IMR-90 (cell line): ENCODE results near the gene PKHD1. TPM values are rescaled to one million over a fixed set of nuclear protein-coding genes. Genes with fewer than 3 reads are reported as not detected.

ENCODE experiments used
- ATAC-seq: fragments of 200-7000 bp; cut with Tn5 transposase; 2 replicates; pipeline ENCODE4 v1.9.1; 2020; ENCODE audit warnings: low read depth, mild to moderate bottlenecking, moderate library complexity
- BruUV-seq: library from RNA; stranded (reverse); fragments of 400-500 nt; replicated peaks from 2 replicates; lab custom pipeline; 2021; lab: Mats Ljungman, UMichigan
- CTCF ChIA-PET: fragments of 300-600 bp; formaldehyde crosslinking; extraction: SDS; loops from one replicate; lab custom pipeline; 2021; ENCODE audit warnings: antibody characterized with exemption; lab: Yijun Ruan, JAX
- POLR2A ChIA-PET: fragments of 300-600 bp; sonication (Branson Sonifier 250); formaldehyde crosslinking; loops from one replicate; lab custom pipeline; 2022; ENCODE audit warnings: antibody characterized with exemption; ENCODE audit not compliant: unreplicated experiment; lab: Charles Lee
- DNase-seq: peaks from one replicate; pipeline ENCODE4 v3.0.0; 2013
- H2AFZ ChIP-seq: replicated peaks from 2 replicates; pipeline ENCODE3; 2013; ENCODE audit warnings: low read length, mild to moderate bottlenecking; ENCODE audit not compliant: poor library complexity
- H2AK5ac ChIP-seq: 2 replicates; pipeline ENCODE4 v1.6.1; 2013; ENCODE audit warnings: low read depth, low read length, inconsistent platforms
- H2AK9ac ChIP-seq: replicated peaks from 2 replicates; pipeline ENCODE3; 2013; ENCODE audit warnings: mild to moderate bottlenecking, low read depth, low read length, moderate library complexity; ENCODE audit not compliant: poor library complexity
- H2BK120ac ChIP-seq: 2 replicates; pipeline ENCODE4 v1.6.1; 2013; ENCODE audit warnings: low read depth, low read length, inconsistent platforms
- H2BK15ac ChIP-seq: 3 replicates; pipeline ENCODE4 v1.6.1; 2013; ENCODE audit warnings: low read depth, low read length, inconsistent platforms
- H2BK20ac ChIP-seq: 2 replicates; pipeline ENCODE4 v1.6.1; 2013; ENCODE audit warnings: low read depth, mild to moderate bottlenecking, inconsistent platforms, low read length, moderate library complexity
- H2BK5ac ChIP-seq: 2 replicates; pipeline ENCODE4 v1.6.1; 2013; ENCODE audit warnings: mild to moderate bottlenecking, low read depth, low read length, inconsistent platforms; ENCODE audit not compliant: poor library complexity, severe bottlenecking
- H3K14ac ChIP-seq: replicated peaks from 2 replicates; pipeline ENCODE4 v1.6.1; 2013; ENCODE audit warnings: low read depth, low read length, inconsistent platforms
- H3K18ac ChIP-seq: 2 replicates; pipeline ENCODE4 v1.6.1; 2013; ENCODE audit warnings: low read depth, low read length, control low read depth
- H3K23ac ChIP-seq: 2 replicates; pipeline ENCODE4 v1.6.1; 2013; ENCODE audit warnings: low read depth, low read length, inconsistent platforms
- H3K27ac ChIP-seq: 2 replicates; pipeline ENCODE4 v1.5.1; 2013; ENCODE audit warnings: mild to moderate bottlenecking, control low read depth, low read length; ENCODE audit not compliant: insufficient read depth
- H3K27me3 ChIP-seq: 2 replicates; pipeline ENCODE4 v1.6.1; 2013; ENCODE audit warnings: low read length; ENCODE audit not compliant: control insufficient read depth, insufficient read depth
- H3K36me3 ChIP-seq: 2 replicates; pipeline ENCODE4 v1.6.1; 2013; ENCODE audit warnings: low read length, mixed read lengths; ENCODE audit not compliant: control insufficient read depth, insufficient read depth
- H3K4ac ChIP-seq: 2 replicates; pipeline ENCODE4 v1.6.1; 2013; ENCODE audit warnings: low read depth, low read length, inconsistent platforms
- H3K4me1 ChIP-seq: 2 replicates; pipeline ENCODE4 v1.6.1; 2013; ENCODE audit warnings: low read length, mixed read lengths; ENCODE audit not compliant: control insufficient read depth, insufficient read depth
- H3K4me2 ChIP-seq: 2 replicates; pipeline ENCODE4 v1.6.1; 2013; ENCODE audit warnings: low read depth, mild to moderate bottlenecking, control low read depth, low read length, moderate library complexity
- H3K4me3 ChIP-seq: 2 replicates; pipeline ENCODE4 v1.5.1; 2013; ENCODE audit warnings: low read depth, mild to moderate bottlenecking, control low read depth, low read length, moderate library complexity; ENCODE audit not compliant: insufficient read depth
- H3K56ac ChIP-seq: 2 replicates; pipeline ENCODE4 v1.6.1; 2013; ENCODE audit warnings: low read length, inconsistent platforms; ENCODE audit not compliant: insufficient read depth; ENCODE audit errors: extremely low read depth
- H3K79me1 ChIP-seq, 2 experiments: 2 replicates each; pipeline ENCODE4 v1.6.1; 2013; ENCODE audit warnings: low read length in 2 of 2, inconsistent platforms in 1 of 2, low read depth in 1 of 2
- H3K9ac ChIP-seq: 2 replicates; pipeline ENCODE4 v1.6.1; 2013; ENCODE audit warnings: low read depth, low read length, control low read depth
- H3K9me1 ChIP-seq: 2 replicates; pipeline ENCODE4 v1.6.1; 2013; ENCODE audit warnings: low read length, inconsistent platforms; ENCODE audit not compliant: insufficient read depth
- H3K9me3 ChIP-seq: 2 replicates; pipeline ENCODE4 v1.6.1; 2013; ENCODE audit warnings: low read length; ENCODE audit not compliant: control insufficient read depth, insufficient read depth
- H4K20me1 ChIP-seq: 2 replicates; pipeline ENCODE4 v1.6.1; 2013; ENCODE audit warnings: low read length, inconsistent platforms; ENCODE audit not compliant: insufficient read depth
- H4K5ac ChIP-seq: 2 replicates; pipeline ENCODE4 v1.6.1; 2013; ENCODE audit warnings: mild to moderate bottlenecking, low read depth, low read length, control low read depth
- H4K8ac ChIP-seq, 2 experiments: 2 replicates each; pipeline ENCODE4 v1.6.1; 2013; ENCODE audit warnings: low read depth in 2 of 2, low read length in 2 of 2, control low read depth in 1 of 2, inconsistent platforms in 1 of 2
- H4K91ac ChIP-seq: 2 replicates; pipeline ENCODE4 v1.6.1; 2013; ENCODE audit warnings: low read depth, low read length, inconsistent platforms; ENCODE audit not compliant: insufficient read depth
- CHD1 ChIP-seq: IDR thresholded peaks from 2 replicates; pipeline ENCODE4 v1.6.1; 2012; ENCODE audit warnings: low read depth, low read length, improper control_type of control experiment
- POLR2A ChIP-seq: IDR thresholded peaks from 2 replicates; pipeline ENCODE4 v1.6.1; 2012; ENCODE audit warnings: mild to moderate bottlenecking, low read depth, low read length
- RFX5 ChIP-seq: IDR thresholded peaks from 2 replicates; pipeline ENCODE4 v1.8.0; 2012; ENCODE audit warnings: low read depth, mild to moderate bottlenecking, low read length, moderate library complexity
- WGBS, 2 experiments: methylation state at CpG; one replicate each; pipeline versions ENCODE4 v1.1.5 to v1.1.7; 2013; ENCODE audit warnings: missing lambda C conversion rate in 2 of 2; ENCODE audit not compliant: insufficient read length in 1 of 2; ENCODE audit errors: extremely low coverage in 2 of 2; 5-methylcytosine and 5-hydroxymethylcytosine counted together
- dilution Hi-C: fragments of 300-500 bp; cut with HindIII; formaldehyde crosslinking; loops from one replicate; pipeline ENCODE4 v1.14.3; 2018; ENCODE audit warnings: low sequenced_read_pairs; ENCODE audit not compliant: unreplicated experiment
- in situ Hi-C: fragments of 300-500 bp; cut with MboI; formaldehyde crosslinking; loops from 3 replicates; pipeline ENCODE4 v1.14.3; 2019; ENCODE audit warnings: low sequenced_read_pairs, inconsistent platforms, mixed read lengths
- intact Hi-C: fragments of 100-400 bp; cut with micrococcal nuclease; formaldehyde crosslinking; loops from 2 replicates; pipeline ENCODE4 v1.10.0; 2022
- polyA plus RNA-seq, 3 experiments: library from polyadenylated mRNA; depleted of rRNA; stranded (reverse); fragments of >200 nt; gene quantifications; 2 replicates each; pipeline ENCODE4 v1.2.3, GENCODE V29; 2012; ENCODE audit warnings: low replicate concordance in 1 of 3
- total RNA-seq: library from RNA; depleted of rRNA; stranded (reverse); fragments of >200 nt; gene quantifications from 2 replicates; pipeline ENCODE4 v1.2.3, GENCODE V29; 2012

The PKHD1 gene
- total and polyA plus RNA-seq, 2 of the 4 experiments (the other 2 are of a cell fraction): not detected

GRCh38 chr6:51738614-51739013 lies 348.8 kb downstream of the PKHD1 start:
- Histone ChIP-seq H3K36me3 (no peaks in the 10 kb centered on the region), H2AK9ac (no peak overlapping the region), H3K4me2 (no peak overlapping the region), H3K9me1 (no peaks in the 10 kb centered on the region), H3K14ac (no peak overlapping the region), H3K56ac (no peak overlapping the region), H3K9ac (no peak overlapping the region), H3K4ac (no peak overlapping the region), H2AK5ac (no peak overlapping the region), H3K4me1 (no peaks in the 10 kb centered on the region), H3K18ac (no peak overlapping the region), H4K91ac (no peak overlapping the region), H2BK20ac (no peak overlapping the region), H4K20me1 (no peaks in the 10 kb centered on the region), H2BK120ac (no peak overlapping the region), H3K23ac (no peak overlapping the region), H2BK5ac (no peak overlapping the region), H4K5ac (no peak overlapping the region), H3K27ac (no peak overlapping the region), H2BK15ac (no peak overlapping the region), H3K27me3 (no peaks in the 10 kb centered on the region), H3K4me3 (no peak overlapping the region), H3K9me3 (no peaks in the 10 kb centered on the region), H4K8ac (no peak overlapping the region), H2AFZ (no peak overlapping the region), H3K79me1 (no peaks in the 10 kb centered on the region)
- ChIA-PET POLR2A (no interaction called here), CTCF (no interaction called here)
- WGBS, 2 experiments: no CpG with 5 or more reads among the region's 1 CpG
- ATAC-seq (no peak), DNase-seq (no peak)
- no TSS peak for BruUV-seq
- intact Hi-C loops (no loop called here), in situ Hi-C loops (no loop called here), dilution Hi-C loops (no loop called here)
- TF ChIP-seq RFX5 (no peak), POLR2A (no peak), CHD1 (no peak)
